Measurements from ENCODE around the gene NCCRP1.
"Not testable (repeated sequence)": the region's sequence is repeated elsewhere in the genome, so short reads cannot be mapped to it uniquely, and the experiment has no call there.

NCCRP1 gene

GRCh38 chr19:39211731-39212374 is 15.1 kb downstream of the NCCRP1 start:
- DNase-seq: no peak

GRCh38 chr19:39212375-39212742 is 15.6 kb downstream of the NCCRP1 start:
- peak; percentile 16 to 50 (median 31) for DNase-seq

- DNase-seq: not testable (repeated sequence)
Observed at GRCh38 chr19:39215323-39215722, 18.6 kb downstream of the NCCRP1 start.

- DNase-seq: no peak
Observed at GRCh38 chr19:39217094-39217493, 20.3 kb downstream of the NCCRP1 start.

GRCh38 chr19:39218230-39219007 is 21.7 kb downstream of the NCCRP1 start:
- DNase-seq: no peak

- DNase-seq: not testable (repeated sequence)
Observed at GRCh38 chr19:39219108-39219507, 22.3 kb downstream of the NCCRP1 start.

GRCh38 chr19:39223703-39224279 is 27.0 kb downstream of the NCCRP1 start:
- DNase-seq: no peak

GRCh38 chr19:39224910-39225309 is 28.1 kb downstream of the NCCRP1 start:
- DNase-seq: no peak

GRCh38 chr19:39230096-39230764 is 33.5 kb downstream of the NCCRP1 start:
- DNase-seq: no peak

- DNase-seq: no peak
Observed at GRCh38 chr19:39232708-39233107, 35.9 kb downstream of the NCCRP1 start.

- DNase-seq: peak in 1 of 6 experiments; percentile 10
Observed at GRCh38 chr19:39236527-39236926, 39.8 kb downstream of the NCCRP1 start.

- DNase-seq: peak in 3 of 6 experiments; percentile 18 to 45 (median 19)
Observed at GRCh38 chr19:39237200-39238184, 40.7 kb downstream of the NCCRP1 start.

- DNase-seq: no peak
Observed at GRCh38 chr19:39238209-39238608, 41.4 kb downstream of the NCCRP1 start.

- DNase-seq: no peak
Observed at GRCh38 chr19:39238944-39239343, 42.2 kb downstream of the NCCRP1 start.

GRCh38 chr19:39240421-39240820 is 43.7 kb downstream of the NCCRP1 start:
- no peak for DNase-seq

GRCh38 chr19:39243741-39244140 is 47.0 kb downstream of the NCCRP1 start:
- not testable (repeated sequence) for DNase-seq

GRCh38 chr19:39244410-39245100 is 47.8 kb downstream of the NCCRP1 start, which contains the start of gene IFNL3:
Gene IFNL3 (minus strand): TSS chr19:39245006. CDS start chr19:39244967, 39 bp downstream.
- not testable (repeated sequence) for DNase-seq

- not testable (repeated sequence) for DNase-seq
Observed at GRCh38 chr19:39245166-39245565, 48.4 kb downstream of the NCCRP1 start.

GRCh38 chr19:39246951-39247669 is 50.3 kb downstream of the NCCRP1 start:
- peak in 3 of 6 experiments; percentile 7 to 35 (median 28) for DNase-seq
